Neural progenitor cell (in vitro differentiated cells): ENCODE measurements around the gene DLL4.

ENCODE experiments used
- EZH2 ChIP-seq: fragments of 200-600 bp; sonication (generic); IDR thresholded peaks from 2 replicates; pipeline ENCODE4 v1.6.1; 2017; ENCODE audit warnings: antibody characterized with exemption, mild to moderate bottlenecking, moderate library complexity
- TF ChIP-seq, protein P1 (sequence below): fragments of 200-600 bp; sonication (generic); IDR thresholded peaks from 2 replicates; pipeline ENCODE4 v1.5.1; 2017; ENCODE audit warnings: antibody characterized with exemption, mild to moderate bottlenecking

- TF ChIP-seq, protein P1, sequence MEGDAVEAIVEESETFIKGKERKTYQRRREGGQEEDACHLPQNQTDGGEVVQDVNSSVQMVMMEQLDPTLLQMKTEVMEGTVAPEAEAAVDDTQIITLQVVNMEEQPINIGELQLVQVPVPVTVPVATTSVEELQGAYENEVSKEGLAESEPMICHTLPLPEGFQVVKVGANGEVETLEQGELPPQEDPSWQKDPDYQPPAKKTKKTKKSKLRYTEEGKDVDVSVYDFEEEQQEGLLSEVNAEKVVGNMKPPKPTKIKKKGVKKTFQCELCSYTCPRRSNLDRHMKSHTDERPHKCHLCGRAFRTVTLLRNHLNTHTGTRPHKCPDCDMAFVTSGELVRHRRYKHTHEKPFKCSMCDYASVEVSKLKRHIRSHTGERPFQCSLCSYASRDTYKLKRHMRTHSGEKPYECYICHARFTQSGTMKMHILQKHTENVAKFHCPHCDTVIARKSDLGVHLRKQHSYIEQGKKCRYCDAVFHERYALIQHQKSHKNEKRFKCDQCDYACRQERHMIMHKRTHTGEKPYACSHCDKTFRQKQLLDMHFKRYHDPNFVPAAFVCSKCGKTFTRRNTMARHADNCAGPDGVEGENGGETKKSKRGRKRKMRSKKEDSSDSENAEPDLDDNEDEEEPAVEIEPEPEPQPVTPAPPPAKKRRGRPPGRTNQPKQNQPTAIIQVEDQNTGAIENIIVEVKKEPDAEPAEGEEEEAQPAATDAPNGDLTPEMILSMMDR = no peak
- no peak for TF ChIP-seq EZH2
Measured at GRCh38 chr15:40943764-40944365, 14.7 kb downstream of the DLL4 start.
